ENCODE measurements around the gene BEGAIN.

DNA sequence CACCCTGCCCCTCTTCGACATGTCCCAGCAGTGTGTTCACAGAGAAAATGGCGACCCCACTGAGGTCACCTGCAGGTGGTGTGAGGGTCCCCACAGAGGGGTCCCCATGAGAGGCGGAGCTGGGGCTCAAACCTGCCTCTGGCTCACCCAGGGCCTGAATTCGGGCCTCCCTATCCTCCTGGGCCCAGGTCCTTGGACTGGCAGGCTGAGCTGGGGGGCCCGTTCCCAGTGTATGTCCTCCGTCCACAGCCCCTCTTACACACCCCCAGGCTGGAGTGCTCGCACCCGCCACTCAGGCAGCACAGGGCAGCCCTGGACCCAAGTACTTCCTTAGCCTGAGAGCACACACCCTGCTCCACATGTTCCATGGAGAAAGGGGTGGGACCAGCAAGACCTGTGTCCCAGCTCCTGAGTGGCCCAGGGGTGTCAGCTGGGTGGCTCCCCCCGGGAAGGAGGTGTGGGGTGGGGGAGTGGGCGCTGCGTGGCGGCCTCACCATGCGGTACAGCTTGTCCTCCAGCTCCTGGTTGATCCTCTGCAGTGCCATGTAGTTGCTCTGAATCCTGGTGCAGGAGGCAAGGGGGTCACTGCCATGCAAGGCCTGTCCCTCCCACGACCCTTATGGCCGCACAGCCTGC is 42.6 kb downstream of the BEGAIN start:
- TF ChIP-seq POLR2AphosphoS5 (IDR thresholded peaks at IDR 0.05), result no peak
- no peak for TF ChIP-seq EZH2 (IDR thresholded peaks at IDR 0.05; ENCODE audit: borderline replicate concordance, insufficient read depth, low read length, poor library complexity, severe bottlenecking)
- TF ChIP-seq, protein P1, sequence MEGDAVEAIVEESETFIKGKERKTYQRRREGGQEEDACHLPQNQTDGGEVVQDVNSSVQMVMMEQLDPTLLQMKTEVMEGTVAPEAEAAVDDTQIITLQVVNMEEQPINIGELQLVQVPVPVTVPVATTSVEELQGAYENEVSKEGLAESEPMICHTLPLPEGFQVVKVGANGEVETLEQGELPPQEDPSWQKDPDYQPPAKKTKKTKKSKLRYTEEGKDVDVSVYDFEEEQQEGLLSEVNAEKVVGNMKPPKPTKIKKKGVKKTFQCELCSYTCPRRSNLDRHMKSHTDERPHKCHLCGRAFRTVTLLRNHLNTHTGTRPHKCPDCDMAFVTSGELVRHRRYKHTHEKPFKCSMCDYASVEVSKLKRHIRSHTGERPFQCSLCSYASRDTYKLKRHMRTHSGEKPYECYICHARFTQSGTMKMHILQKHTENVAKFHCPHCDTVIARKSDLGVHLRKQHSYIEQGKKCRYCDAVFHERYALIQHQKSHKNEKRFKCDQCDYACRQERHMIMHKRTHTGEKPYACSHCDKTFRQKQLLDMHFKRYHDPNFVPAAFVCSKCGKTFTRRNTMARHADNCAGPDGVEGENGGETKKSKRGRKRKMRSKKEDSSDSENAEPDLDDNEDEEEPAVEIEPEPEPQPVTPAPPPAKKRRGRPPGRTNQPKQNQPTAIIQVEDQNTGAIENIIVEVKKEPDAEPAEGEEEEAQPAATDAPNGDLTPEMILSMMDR (IDR thresholded peaks at IDR 0.05; ENCODE audit: poor library complexity, severe bottlenecking), result no peak
- TF ChIP-seq, protein P2, sequence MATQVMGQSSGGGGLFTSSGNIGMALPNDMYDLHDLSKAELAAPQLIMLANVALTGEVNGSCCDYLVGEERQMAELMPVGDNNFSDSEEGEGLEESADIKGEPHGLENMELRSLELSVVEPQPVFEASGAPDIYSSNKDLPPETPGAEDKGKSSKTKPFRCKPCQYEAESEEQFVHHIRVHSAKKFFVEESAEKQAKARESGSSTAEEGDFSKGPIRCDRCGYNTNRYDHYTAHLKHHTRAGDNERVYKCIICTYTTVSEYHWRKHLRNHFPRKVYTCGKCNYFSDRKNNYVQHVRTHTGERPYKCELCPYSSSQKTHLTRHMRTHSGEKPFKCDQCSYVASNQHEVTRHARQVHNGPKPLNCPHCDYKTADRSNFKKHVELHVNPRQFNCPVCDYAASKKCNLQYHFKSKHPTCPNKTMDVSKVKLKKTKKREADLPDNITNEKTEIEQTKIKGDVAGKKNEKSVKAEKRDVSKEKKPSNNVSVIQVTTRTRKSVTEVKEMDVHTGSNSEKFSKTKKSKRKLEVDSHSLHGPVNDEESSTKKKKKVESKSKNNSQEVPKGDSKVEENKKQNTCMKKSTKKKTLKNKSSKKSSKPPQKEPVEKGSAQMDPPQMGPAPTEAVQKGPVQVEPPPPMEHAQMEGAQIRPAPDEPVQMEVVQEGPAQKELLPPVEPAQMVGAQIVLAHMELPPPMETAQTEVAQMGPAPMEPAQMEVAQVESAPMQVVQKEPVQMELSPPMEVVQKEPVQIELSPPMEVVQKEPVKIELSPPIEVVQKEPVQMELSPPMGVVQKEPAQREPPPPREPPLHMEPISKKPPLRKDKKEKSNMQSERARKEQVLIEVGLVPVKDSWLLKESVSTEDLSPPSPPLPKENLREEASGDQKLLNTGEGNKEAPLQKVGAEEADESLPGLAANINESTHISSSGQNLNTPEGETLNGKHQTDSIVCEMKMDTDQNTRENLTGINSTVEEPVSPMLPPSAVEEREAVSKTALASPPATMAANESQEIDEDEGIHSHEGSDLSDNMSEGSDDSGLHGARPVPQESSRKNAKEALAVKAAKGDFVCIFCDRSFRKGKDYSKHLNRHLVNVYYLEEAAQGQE (IDR thresholded peaks at IDR 0.05; ENCODE audit: borderline replicate concordance), result no peak
- no peak for TF ChIP-seq SMC3 (conservative IDR thresholded peaks at IDR 0.05; ENCODE audit: poor library complexity)
- no peak for TF ChIP-seq EP300 (conservative IDR thresholded peaks at IDR 0.05; ENCODE audit: poor library complexity, severe bottlenecking)
- TF ChIP-seq RAD21 (conservative IDR thresholded peaks at IDR 0.05), result no peak
